Astrocyte (in vitro differentiated cells and primary cell): ENCODE measurements around the gene STPG3. TPM values are rescaled to one million over a fixed set of nuclear protein-coding genes. Genes with fewer than 3 reads are reported as not detected.

Experiments used
- DNase-seq: peaks from one replicate; pipeline ENCODE4 v3.0.0-alpha.2; 2010; ENCODE audit warnings: low read depth
- FAIRE-seq: peaks from 2 replicates; lab custom pipeline; 2011; peaks lifted over from hg19 to GRCh38; lab: Jason Lieb, UNC
- H2AFZ ChIP-seq: 2 replicates; pipeline ENCODE4 v1.6.0; 2012; ENCODE audit warnings: low read depth, low read length, inconsistent platforms
- H3K27ac ChIP-seq: 2 replicates; pipeline ENCODE4 v1.5.1; 2011; ENCODE audit warnings: low read depth, low read length, inconsistent platforms
- H3K27me3 ChIP-seq: 2 replicates; pipeline ENCODE4 v1.6.0; 2011; ENCODE audit warnings: low read length, inconsistent platforms; ENCODE audit not compliant: insufficient read depth
- H3K36me3 ChIP-seq: 2 replicates; pipeline ENCODE4 v1.5.1; 2011; ENCODE audit warnings: low read length, inconsistent platforms; ENCODE audit not compliant: insufficient read depth
- H3K4me1 ChIP-seq: 2 replicates; pipeline ENCODE4 v1.5.1; 2011; ENCODE audit warnings: low read length, inconsistent platforms; ENCODE audit not compliant: insufficient read depth
- H3K4me2 ChIP-seq: 2 replicates; pipeline ENCODE4 v1.6.0; 2012; ENCODE audit warnings: low read length, inconsistent platforms
- H3K4me3 ChIP-seq: 2 replicates; pipeline ENCODE4 v1.5.1; 2011; ENCODE audit warnings: low read depth, mild to moderate bottlenecking, low read length, inconsistent platforms; ENCODE audit not compliant: insufficient read depth
- H3K79me2 ChIP-seq: 2 replicates; pipeline ENCODE4 v1.6.0; 2012; ENCODE audit warnings: mild to moderate bottlenecking, low read length, inconsistent platforms; ENCODE audit not compliant: insufficient read depth
- H3K9ac ChIP-seq: 2 replicates; pipeline ENCODE4 v1.6.0; 2012; ENCODE audit warnings: mild to moderate bottlenecking, low read length, inconsistent platforms
- H3K9me3 ChIP-seq: 2 replicates; pipeline ENCODE4 v1.5.1; 2012; ENCODE audit warnings: low read depth, mild to moderate bottlenecking, low read length, inconsistent platforms; ENCODE audit not compliant: insufficient read depth
- H4K20me1 ChIP-seq: 2 replicates; pipeline ENCODE4 v1.6.0; 2012; ENCODE audit warnings: low read length, inconsistent platforms; ENCODE audit not compliant: insufficient read depth
- H3K27ac Mint-ChIP-seq: one replicate; pipeline ENCODE4 v1.8.0; 2021; ENCODE audit warnings: mild to moderate bottlenecking, mixed read lengths; ENCODE audit not compliant: unreplicated experiment
- H3K27me3 Mint-ChIP-seq: one replicate; pipeline ENCODE4 v1.8.0; 2021; ENCODE audit warnings: low read depth, mixed read lengths; ENCODE audit not compliant: unreplicated experiment
- H3K36me3 Mint-ChIP-seq: one replicate; pipeline ENCODE4 v1.8.0; 2021; ENCODE audit warnings: low read depth, mixed read lengths; ENCODE audit not compliant: unreplicated experiment
- H3K4me1 Mint-ChIP-seq: one replicate; pipeline ENCODE4 v1.8.0; 2021; ENCODE audit warnings: low read depth, mixed read lengths; ENCODE audit not compliant: unreplicated experiment
- H3K4me3 Mint-ChIP-seq: one replicate; pipeline ENCODE4 v1.8.0; 2021; ENCODE audit warnings: mild to moderate bottlenecking, moderate library complexity, mixed read lengths; ENCODE audit not compliant: unreplicated experiment
- H3K9me3 Mint-ChIP-seq: one replicate; pipeline ENCODE4 v1.8.0; 2021; ENCODE audit warnings: mild to moderate bottlenecking, mixed read lengths; ENCODE audit not compliant: unreplicated experiment
- EZH2 ChIP-seq: IDR thresholded peaks from 2 replicates; pipeline ENCODE4 v1.6.1; 2012; ENCODE audit warnings: mild to moderate bottlenecking, low read length, inconsistent platforms; ENCODE audit not compliant: insufficient read depth
- total RNA-seq: library from RNA; stranded (reverse); gene quantifications from 2 replicates; pipeline ENCODE4 v1.2.1, GENCODE V29; 2021
- TF ChIP-seq, protein P1 (sequence below): IDR thresholded peaks from 2 replicates; pipeline ENCODE4 v1.5.1; 2011; ENCODE audit warnings: low read depth, mild to moderate bottlenecking, inconsistent platforms, low read length, moderate library complexity; ENCODE audit not compliant: insufficient read depth

STPG3 gene
- total RNA-seq, 1 donor from 2014 or later, result not detected

DNA sequence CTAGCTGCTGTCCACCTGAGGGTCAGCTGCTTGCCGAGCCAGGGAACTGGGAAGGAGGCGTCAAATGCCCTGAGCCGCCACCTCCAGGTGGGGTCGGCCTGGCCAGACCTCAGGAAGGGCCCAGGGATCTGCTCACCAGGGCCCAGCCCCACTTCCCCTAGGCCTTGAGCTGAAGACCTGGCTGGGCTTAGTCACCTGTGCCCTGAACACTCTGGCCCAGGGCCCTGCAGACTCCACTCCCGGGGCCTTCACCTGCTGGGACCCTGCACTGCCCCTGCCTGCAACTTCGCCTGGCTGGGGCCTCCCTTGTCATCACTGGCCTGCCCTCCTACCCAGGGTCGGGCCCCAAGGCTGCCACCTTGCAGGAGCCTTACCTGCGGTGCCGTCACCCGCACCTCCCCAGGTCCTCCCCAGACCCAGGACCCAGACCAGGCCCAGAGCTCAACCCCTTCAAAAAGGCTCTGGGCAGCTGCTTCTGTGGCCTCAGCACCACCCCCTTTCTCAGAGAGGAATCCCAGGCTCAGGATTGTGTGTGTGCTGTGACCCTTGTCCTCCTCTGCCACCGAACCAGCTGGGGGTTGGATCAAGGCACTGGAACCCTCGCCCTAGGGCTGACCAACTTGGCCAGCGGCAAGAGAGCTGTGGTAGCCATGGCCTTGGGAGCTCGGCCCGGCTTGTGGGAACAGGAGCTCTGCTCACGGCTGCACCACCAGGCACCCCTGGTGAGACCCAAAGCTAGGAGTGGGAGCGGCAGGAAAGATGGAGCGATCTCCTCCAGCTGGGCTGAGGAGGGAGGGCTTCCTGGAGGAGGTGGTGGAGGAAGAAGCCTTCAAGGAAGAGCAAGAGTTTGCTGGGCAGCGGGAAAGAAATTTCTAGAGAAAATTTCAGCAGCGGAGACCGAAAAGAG, 2.9 kb downstream of the STPG3 start:
- FAIRE-seq, result no peak

DNA sequence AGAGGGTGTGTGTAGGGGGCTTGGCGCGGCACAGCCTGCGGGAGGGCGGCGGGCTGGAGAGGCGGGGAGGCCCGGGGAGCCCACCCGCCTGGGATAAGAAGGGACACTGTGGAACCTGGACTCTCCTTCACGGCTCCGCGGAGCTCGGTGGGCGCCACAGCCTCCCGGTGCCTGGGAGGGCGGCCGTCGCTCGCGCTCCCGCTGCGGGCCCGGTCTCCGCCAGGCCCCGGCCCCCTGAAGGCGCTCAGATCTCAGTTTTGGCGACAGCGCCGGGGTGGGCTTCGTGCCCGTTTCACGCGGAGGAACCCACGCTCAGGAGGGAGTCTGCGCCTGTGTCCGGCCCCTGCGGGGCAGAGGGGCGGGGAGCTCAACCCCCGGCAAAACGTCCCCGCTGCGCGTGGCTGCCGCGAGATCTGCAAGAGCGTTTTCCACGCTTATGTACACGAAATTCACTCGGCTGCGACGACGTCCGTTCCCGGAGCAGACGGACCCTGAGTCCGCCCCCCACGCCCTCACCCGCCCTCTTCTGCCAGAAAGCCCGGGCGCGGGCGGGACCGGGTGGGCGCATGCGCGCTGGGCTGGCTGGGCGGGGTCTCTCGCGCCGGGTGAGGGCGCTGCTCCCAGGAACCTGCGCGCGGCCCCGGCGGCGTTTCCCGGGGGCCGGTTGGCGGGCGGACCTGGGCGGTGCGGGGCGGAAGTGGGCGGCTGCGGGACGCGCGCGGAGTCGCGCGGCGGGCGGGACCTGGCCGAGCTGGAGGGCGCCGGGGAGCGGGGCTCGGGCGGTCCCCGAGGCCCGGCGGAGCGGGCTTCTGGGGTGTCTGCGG, 3.8 kb downstream of the STPG3 start, which contains the start of gene NELFB:
Gene NELFB, plus strand, starts transcription at position 704 of the 824 bp plus-strand sequence.
- DNase-seq (peak; percentile 48), FAIRE-seq (no peak)
- H3K9me3 Mint-ChIP-seq, result no peaks in the 10 kb centered on the region
- H3K36me3 Mint-ChIP-seq, result no peaks in the 10 kb centered on the region
- Histone ChIP-seq H3K9ac (peak within 1 kb of the TSS; percentile 88), H3K79me2 (peaks cover 37% of the 10 kb centered on the region), H2AFZ (peak within 1 kb of the TSS; percentile 90), H3K4me2 (peak within 1 kb of the TSS; percentile 99), H3K36me3 (peaks cover 4% of the 10 kb centered on the region), H3K27ac (peak within 1 kb of the TSS; percentile 50), H3K9me3 (no peaks in the 10 kb centered on the region), H3K4me1 (peaks cover 22% of the 10 kb centered on the region), H3K4me3 (peak within 1 kb of the TSS; percentile 97), H4K20me1 (peaks cover 23% of the 10 kb centered on the region), H3K27me3 (no peaks in the 10 kb centered on the region)
- H3K4me1 Mint-ChIP-seq, result peaks cover 4% of the 10 kb centered on the region
- peak within 1 kb of the TSS; percentile 90 for H3K4me3 Mint-ChIP-seq
- H3K27me3 Mint-ChIP-seq, result peaks cover 2% of the 10 kb centered on the region
- TF ChIP-seq, protein P1, sequence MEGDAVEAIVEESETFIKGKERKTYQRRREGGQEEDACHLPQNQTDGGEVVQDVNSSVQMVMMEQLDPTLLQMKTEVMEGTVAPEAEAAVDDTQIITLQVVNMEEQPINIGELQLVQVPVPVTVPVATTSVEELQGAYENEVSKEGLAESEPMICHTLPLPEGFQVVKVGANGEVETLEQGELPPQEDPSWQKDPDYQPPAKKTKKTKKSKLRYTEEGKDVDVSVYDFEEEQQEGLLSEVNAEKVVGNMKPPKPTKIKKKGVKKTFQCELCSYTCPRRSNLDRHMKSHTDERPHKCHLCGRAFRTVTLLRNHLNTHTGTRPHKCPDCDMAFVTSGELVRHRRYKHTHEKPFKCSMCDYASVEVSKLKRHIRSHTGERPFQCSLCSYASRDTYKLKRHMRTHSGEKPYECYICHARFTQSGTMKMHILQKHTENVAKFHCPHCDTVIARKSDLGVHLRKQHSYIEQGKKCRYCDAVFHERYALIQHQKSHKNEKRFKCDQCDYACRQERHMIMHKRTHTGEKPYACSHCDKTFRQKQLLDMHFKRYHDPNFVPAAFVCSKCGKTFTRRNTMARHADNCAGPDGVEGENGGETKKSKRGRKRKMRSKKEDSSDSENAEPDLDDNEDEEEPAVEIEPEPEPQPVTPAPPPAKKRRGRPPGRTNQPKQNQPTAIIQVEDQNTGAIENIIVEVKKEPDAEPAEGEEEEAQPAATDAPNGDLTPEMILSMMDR, result no peak
- no peak for TF ChIP-seq EZH2
- peak within 1 kb of the TSS; percentile 67 for H3K27ac Mint-ChIP-seq

More for the DNA sequence above, 2.9 kb downstream of the STPG3 start:
- H3K4me3 Mint-ChIP-seq, result peak overlapping the region; percentile 90
- Histone ChIP-seq H3K79me2 (peaks cover 33% of the 10 kb centered on the region), H3K27ac (no peak overlapping the region), H3K9me3 (no peaks in the 10 kb centered on the region), H3K9ac (peak overlapping the region; percentile 88), H3K4me3 (peak overlapping the region; percentile 97), H3K4me1 (peaks cover 22% of the 10 kb centered on the region), H4K20me1 (peaks cover 18% of the 10 kb centered on the region), H3K27me3 (no peaks in the 10 kb centered on the region), H3K4me2 (peak overlapping the region; percentile 99), H2AFZ (peak overlapping the region; percentile 90), H3K36me3 (peaks cover 1% of the 10 kb centered on the region)
- H3K4me1 Mint-ChIP-seq, result peaks cover 4% of the 10 kb centered on the region
- no peaks in the 10 kb centered on the region for H3K36me3 Mint-ChIP-seq
- H3K27ac Mint-ChIP-seq, result peak overlapping the region; percentile 67
- TF ChIP-seq EZH2, result no peak
- TF ChIP-seq, protein P1, result no peak
- H3K27me3 Mint-ChIP-seq, result peaks cover 6% of the 10 kb centered on the region
- H3K9me3 Mint-ChIP-seq, result no peaks in the 10 kb centered on the region
- DNase-seq, result no peak
